HuH-7 (cell line): ENCODE measurements around the gene DPPA4.

Experiments used
- DNase-seq: peaks from one replicate; pipeline ENCODE4 v3.0.0; 2011; ENCODE audit warnings: low spot score

The DPPA4 gene

DNA sequence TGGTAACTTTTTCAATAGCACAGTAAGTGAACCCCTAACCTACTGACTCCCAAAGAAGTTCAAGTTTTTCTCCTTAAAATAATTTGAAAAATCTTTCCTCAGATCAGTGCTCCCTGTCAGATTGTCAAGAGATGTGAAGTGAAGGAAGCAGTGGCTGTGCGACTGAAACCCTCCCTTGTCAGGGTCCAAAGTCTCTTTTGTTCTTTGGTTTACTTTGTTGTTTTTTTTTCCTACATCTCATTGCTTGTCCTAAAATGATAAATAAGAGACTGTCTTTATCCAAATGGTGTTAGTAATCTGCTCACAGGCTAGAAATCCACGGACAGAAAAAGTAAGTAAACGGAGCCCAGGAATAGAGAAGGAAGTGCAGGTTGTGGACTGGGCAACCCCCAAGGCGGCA, 976 bp upstream of the DPPA4 start:
- peak; percentile 45 for DNase-seq

DNA sequence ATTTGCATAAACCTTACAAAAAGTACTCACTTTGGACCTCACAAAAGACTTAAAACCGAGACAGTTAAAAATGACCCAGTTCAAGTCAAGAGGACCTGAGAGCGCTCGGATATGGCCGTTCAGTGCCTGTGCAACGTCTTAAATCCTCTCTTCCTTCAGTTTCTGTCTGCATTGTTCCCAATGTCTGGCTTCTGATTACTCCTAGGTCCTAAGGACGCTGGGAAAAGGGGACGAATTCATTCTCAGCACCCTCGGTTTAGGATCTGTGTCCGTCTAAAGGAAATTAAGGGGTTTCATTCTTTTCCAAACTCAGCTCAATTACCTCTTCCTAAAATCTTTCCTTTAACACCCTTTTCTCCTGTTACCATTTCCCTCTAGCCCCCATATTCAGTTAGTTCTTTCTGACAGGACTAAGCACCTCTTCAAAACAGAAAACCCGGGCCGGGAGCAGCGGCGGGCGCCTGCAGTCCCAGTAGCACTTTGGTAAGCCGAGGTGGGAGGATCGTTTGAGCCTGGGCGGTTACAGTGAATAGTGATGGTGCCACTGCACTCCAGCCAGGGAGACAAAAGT, 970 bp downstream of the DPPA4 start:
- no peak for DNase-seq

DNA sequence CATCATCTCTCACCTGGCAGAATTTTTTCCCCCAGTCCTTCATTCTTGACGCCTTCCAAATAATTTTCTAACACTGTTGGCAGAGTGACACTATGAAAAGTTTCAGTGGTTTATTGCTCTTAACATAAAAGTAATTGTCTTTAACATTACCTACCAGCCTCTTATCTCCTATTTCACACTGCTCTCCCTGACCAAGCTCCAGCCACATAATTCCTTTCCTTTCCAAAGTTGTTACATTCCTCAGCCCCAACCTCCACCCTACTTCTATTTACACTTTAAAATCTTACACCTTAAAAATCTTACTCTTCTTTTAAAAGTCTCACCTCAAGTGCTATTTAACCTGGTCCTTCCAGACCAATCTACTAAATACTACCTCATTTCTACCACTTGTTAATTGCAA, 2.8 kb downstream of the DPPA4 start:
- no peak for DNase-seq

DNA sequence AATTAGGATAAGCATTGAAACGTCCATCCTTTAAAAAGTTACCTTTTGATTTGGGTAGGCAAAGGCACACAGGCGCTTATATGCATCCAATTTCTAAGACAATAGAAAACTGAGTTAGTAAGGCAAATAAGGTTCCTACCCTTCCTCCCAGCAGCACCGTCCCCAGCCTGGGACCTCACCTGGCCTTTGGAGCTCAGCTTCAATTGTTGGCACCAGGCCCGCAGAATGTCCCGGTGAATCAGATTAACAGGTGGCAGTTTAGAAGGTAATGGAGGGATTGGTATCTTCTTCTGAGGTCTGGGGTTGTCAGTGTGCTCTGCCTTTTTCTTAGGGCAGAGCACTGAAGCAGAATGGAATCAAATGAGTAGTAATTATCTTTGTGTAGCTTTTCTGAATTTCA, 5.7 kb downstream of the DPPA4 start:
- no peak for DNase-seq

DNA sequence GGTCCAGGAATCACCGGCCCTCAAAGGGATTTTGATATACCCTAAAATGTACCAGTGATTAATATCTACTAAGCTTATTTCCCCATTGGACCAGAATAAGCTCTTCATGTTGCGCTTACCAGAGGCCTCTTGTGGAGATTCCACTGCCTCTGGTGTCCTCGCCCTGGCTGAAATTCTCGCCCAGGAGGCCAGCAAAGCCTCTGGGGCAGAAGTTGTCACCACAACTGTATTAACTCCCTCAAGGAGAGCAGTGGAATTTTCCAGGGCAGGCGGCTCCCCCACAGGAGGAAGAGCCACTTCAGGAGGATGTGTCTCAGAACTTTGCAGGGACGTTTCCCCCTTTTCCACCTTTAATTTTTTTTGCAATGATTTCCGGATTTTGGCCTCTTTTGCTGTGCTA, 6.9 kb downstream of the DPPA4 start:
- no peak for DNase-seq

DNA sequence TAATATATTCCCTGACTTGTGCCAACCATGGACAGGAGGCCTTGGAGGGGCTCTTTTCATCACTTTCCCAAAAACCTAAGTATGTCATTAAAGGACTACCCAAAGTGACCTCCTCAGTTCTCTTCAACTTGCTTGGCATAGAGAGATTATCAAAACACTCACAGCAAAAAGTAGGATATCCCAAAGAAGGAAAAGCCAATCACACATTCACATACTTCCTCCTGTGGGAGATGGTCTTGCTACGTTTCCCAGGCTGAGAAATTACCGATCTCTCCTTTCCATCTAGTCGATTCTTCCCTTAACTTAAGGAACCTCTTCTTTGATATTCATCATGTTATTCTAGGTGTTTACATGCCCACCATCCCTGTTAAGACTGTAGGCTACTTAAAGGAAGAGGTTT, 9.1 kb downstream of the DPPA4 start:
- no peak for DNase-seq

DNA sequence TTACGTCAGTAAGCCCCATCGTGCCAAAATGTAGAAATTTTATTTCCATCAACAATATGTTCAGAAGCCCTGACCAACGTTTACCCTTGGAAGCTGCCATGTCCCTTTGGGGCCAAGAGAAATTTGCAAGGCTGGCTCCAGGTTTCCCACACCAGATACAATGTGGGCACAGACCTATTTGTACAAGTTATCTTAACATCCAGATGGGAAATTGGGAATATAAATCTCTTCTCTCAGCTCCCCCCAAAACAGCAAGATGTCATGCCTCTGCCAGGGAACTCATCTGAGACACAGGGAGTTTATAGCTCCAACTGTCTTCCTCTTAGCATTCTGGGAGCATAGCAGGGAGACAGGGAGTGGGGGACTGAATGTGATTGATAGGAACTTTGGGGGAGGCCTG, 11.7 kb downstream of the DPPA4 start:
- DNase-seq = no peak

DNA sequence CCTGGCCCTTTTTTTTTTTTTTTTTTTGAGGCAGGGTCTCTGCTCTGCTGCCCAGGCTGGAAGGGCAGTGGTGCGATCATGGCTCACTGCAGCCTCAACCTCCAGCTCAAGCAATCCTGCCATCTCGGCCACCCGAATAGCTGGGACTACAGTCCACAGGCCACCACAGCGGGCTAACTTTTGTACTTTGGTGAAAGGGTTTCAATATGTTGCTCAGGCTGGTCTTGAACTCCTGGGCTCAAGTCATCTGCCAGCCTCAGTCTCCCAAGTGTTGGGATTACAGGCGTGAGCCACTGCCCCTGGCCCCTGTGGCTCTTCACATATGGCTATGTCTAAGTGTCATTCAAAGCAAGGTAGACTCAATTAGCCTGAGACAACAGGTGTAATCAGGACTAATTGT, 12.2 kb downstream of the DPPA4 start:
- DNase-seq = no peak

DNA sequence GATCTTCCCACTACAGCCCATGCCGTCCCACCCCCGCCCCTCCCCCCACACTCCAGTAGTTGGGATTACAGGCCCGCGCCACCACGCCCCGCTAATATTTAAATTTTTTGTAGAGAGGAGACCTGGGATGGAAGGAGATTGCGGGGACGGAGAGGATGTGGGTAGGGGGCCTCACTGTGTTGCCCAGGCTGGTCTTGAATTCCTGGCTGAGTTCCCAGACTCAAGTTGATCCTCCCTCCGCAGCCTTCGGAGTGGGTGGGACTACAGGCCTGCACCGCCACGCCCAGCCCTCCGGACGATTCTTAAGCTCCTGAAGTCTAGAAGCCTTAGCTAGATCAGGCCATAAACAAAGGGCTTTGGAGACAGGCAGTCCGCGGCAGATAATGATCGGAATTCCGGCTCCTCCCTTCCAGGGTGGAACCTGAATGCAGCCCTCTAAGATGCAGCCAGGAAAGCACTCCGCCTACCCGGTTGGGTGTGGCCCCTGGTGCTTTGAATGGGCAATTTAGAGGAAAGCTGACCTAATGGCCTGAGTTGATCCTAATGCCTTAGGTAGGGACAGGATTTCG, 21.1 kb downstream of the DPPA4 start, which contains the start of gene DPPA2:
Gene DPPA2 (minus strand): TSS at position 356 of the 569 bp plus-strand sequence. CDS start 1,975 bp downstream, outside the sequence.
- no peak for DNase-seq

DNA sequence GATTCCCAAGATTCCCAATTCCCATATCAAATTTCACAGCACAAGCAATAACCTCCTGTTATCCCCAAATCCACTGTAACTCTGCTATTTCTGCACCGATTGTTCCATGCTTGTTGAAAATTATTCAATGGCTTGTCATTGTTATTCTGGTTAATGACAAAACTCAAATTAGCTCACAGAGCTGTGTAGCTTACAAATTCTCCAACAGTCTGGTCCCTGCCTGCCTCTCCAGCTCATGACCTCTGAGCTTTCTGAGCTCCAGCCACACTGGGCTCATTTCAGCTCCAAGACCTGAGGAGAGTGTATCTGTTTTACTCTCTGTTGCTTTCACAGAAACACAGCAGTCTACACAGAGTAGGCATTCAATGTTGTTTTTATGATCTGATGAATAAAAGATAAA, 24.3 kb downstream of the DPPA4 start:
- no peak for DNase-seq

DNA sequence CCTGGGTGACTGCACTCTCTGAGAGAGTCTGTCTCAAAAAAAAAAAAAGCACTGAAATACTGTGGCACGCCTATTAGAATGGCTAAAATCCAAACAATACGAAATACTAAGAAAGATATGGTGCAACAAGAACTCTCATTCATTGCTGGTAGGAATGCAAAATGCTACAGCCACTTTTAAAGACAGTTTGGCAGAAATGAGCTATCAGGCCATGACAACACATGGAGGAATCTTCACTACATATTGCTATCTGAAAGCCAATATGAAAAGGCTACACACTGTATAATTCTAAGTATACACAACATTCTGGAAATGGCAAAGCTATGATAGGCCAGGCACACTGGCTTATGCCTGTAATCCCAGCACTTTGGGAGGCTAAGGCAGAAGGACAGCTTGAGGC, 39.9 kb downstream of the DPPA4 start:
- DNase-seq = no peak

DNA sequence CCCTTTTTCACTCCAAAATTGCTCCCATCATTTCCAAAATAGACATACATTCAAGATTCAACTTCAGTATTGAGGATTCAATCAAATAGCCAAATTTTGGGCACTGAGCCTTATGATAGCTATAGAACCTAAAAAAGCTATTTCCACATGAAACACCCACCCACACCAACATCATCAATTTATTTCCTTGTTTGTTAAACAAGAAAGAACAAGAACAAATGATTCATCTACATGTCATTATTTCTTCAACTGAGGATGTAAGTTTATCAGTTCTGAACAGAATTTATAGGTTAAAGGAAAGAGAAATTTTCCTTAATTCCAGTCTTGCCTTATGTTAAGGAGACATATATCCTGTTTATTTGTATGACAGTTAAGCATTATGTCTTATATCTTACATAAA, 53.3 kb downstream of the DPPA4 start:
- DNase-seq = no peak

DNA sequence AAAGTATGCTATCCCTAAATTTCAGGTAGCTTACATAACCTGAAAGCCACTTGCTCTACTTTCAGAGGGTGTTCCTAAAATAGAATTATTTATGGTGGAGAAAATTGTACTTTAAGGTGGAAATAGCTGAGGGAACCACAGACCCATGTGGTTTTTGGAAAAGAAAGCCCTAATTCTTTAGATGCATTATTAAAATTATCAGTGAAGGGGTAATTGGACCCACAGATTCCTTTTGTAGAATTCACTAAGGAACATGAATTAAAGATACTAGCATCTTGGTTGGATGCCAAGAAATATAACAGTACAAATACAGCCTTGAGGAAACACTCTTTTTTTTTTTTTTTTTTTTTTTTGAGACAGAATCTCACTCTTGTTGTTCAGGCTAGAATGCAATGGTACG, 58.8 kb downstream of the DPPA4 start:
- DNase-seq = no peak

DNA sequence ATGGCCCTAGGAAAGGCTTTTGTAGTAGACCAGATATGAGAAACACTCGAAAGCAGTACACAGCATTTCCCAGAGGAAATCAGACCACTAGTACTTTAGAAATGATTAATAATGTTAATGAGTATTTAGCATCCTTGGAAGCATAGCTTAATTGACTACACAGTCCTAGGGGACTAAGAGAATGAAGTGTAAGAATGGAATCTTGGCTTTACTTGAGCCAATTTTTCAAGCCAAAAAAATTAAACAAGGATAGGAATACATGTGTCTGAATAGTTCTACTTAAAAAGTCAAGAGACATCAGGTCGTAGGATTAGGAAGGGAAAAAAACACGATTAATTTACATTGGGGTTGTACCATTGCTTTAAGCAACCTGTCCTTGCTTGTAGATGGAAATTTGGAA, 59.2 kb downstream of the DPPA4 start:
- DNase-seq = no peak
